ENCODE results near the gene MCAT. TPM values are rescaled to one million over a fixed set of nuclear protein-coding genes. Genes with fewer than 3 reads are reported as not detected.

Gene MCAT
- total RNA-seq, 3 donors from 2014 or later = 18.6 to 31.1 (median 26.2) TPM

- H3K36me3 ChIP-seq = no peaks in the 10 kb centered on the region
- DNase-seq (ENCODE audit: low spot score in 2 of 2) = no peak
- intact Hi-C loops (cut with DNase I; ENCODE audit: low total_unique reads) = no loop called here
Measured at GRCh38 chr22:43177479-43177878, 34.3 kb upstream of the MCAT start.

GRCh38 chr22:43176090-43176489 is 32.9 kb upstream of the MCAT start:
- intact Hi-C loops (cut with DNase I; ENCODE audit: low total_unique reads) = no loop called here
- Histone ChIP-seq H3K36me3 (no peaks in the 10 kb centered on the region), H3K27me3 (no peaks in the 10 kb centered on the region), H3K9me3 (no peaks in the 10 kb centered on the region), H3K4me3 (no peak overlapping the region), H3K27ac (no peak overlapping the region), H3K4me1 (no peaks in the 10 kb centered on the region)
- TF ChIP-seq CTCF (IDR thresholded peaks at IDR 0.05) (no peak), POLR2AphosphoS5 (IDR thresholded peaks at IDR 0.05) (no peak), POLR2A (IDR thresholded peaks at IDR 0.05) (no peak)
- DNase-seq (ENCODE audit: low spot score in 2 of 2) = no peak

More at GRCh38 chr22:43177479-43177878, 34.3 kb upstream of the MCAT start:
- H3K27ac ChIP-seq = no peak overlapping the region
- H3K9me3 ChIP-seq = no peaks in the 10 kb centered on the region
- H3K4me1 ChIP-seq = no peaks in the 10 kb centered on the region
- H3K27me3 ChIP-seq = no peaks in the 10 kb centered on the region
- no peak overlapping the region for H3K4me3 ChIP-seq
- no peak for TF ChIP-seq POLR2A (IDR thresholded peaks at IDR 0.05)
- no peak for TF ChIP-seq CTCF (IDR thresholded peaks at IDR 0.05)
- TF ChIP-seq POLR2AphosphoS5 (IDR thresholded peaks at IDR 0.05) = no peak

- H3K36me3 ChIP-seq = no peaks in the 10 kb centered on the region
- H3K9me3 ChIP-seq = no peaks in the 10 kb centered on the region
- no peaks in the 10 kb centered on the region for H3K27me3 ChIP-seq
- H3K4me1 ChIP-seq = no peaks in the 10 kb centered on the region
- no peak overlapping the region for H3K27ac ChIP-seq
- intact Hi-C loops (cut with DNase I; ENCODE audit: low total_unique reads) = no loop called here
- no peak for DNase-seq (ENCODE audit: low spot score in 2 of 2)
- no peak for TF ChIP-seq POLR2A (IDR thresholded peaks at IDR 0.05)
- no peak overlapping the region for H3K4me3 ChIP-seq
Measured at GRCh38 chr22:43174941-43175531, 31.8 kb upstream of the MCAT start.

- Histone ChIP-seq H3K9me3 (no peaks in the 10 kb centered on the region), H3K36me3 (no peaks in the 10 kb centered on the region), H3K27me3 (no peaks in the 10 kb centered on the region), H3K4me1 (no peaks in the 10 kb centered on the region), H3K27ac (no peak overlapping the region), H3K4me3 (no peak overlapping the region)
- TF ChIP-seq POLR2A (IDR thresholded peaks at IDR 0.05) (no peak), CTCF (IDR thresholded peaks at IDR 0.05) (no peak), POLR2AphosphoS5 (IDR thresholded peaks at IDR 0.05) (no peak)
- intact Hi-C loops (cut with DNase I; ENCODE audit: low total_unique reads) = no loop called here
- DNase-seq (ENCODE audit: low spot score in 2 of 2) = no peak
Measured at GRCh38 chr22:43173976-43174720, 30.9 kb upstream of the MCAT start.

GRCh38 chr22:43173566-43173965 is 30.4 kb upstream of the MCAT start:
- no peak for TF ChIP-seq POLR2AphosphoS5 (IDR thresholded peaks at IDR 0.05)
- Histone ChIP-seq H3K9me3 (no peaks in the 10 kb centered on the region), H3K4me1 (no peaks in the 10 kb centered on the region), H3K27ac (no peak overlapping the region), H3K27me3 (no peaks in the 10 kb centered on the region), H3K4me3 (no peak overlapping the region), H3K36me3 (no peaks in the 10 kb centered on the region)
- intact Hi-C loops (cut with DNase I; ENCODE audit: low total_unique reads) = no loop called here
- no peak for DNase-seq (ENCODE audit: low spot score in 2 of 2)

GRCh38 chr22:43172191-43172590 is 29.0 kb upstream of the MCAT start:
- Histone ChIP-seq H3K27me3 (no peaks in the 10 kb centered on the region), H3K27ac (no peak overlapping the region), H3K4me3 (no peak overlapping the region), H3K4me1 (no peaks in the 10 kb centered on the region), H3K36me3 (no peaks in the 10 kb centered on the region), H3K9me3 (no peaks in the 10 kb centered on the region)
- DNase-seq (ENCODE audit: low spot score in 2 of 2) = no peak
- TF ChIP-seq CTCF (IDR thresholded peaks at IDR 0.05) = no peak
- TF ChIP-seq POLR2A (IDR thresholded peaks at IDR 0.05) = no peak
- intact Hi-C loops (cut with DNase I; ENCODE audit: low total_unique reads) = no loop called here

Data from breast epithelium (tissue), 4 donors.